GM21717 (cell line): ENCODE measurements around the gene DDX31.

ENCODE experiments used
- ATAC-seq: cut with Tn5 transposase; IDR thresholded peaks from one replicate; pipeline ENCODE4 v1.9.1; 2021; ENCODE audit warnings: mild to moderate bottlenecking, moderate library complexity; ENCODE audit not compliant: unreplicated experiment

The DDX31 gene

GRCh38 chr9:132674485-132674884, 4.7 kb upstream of the DDX31 start:
- ATAC-seq, result no peak

- ATAC-seq, result no peak
Observed at GRCh38 chr9:132673355-132673754, 3.6 kb upstream of the DDX31 start.

- ATAC-seq, result no peak
Observed at GRCh38 chr9:132672413-132672690, 2.6 kb upstream of the DDX31 start.

GRCh38 chr9:132671620-132672412, 2.0 kb upstream of the DDX31 start:
- ATAC-seq, result no peak

- peak; percentile 53 for ATAC-seq
Observed at GRCh38 chr9:132670457-132671391, 941 bp upstream of the DDX31 start, which contains the start of gene GTF3C4. GTF3C4 (plus strand) TSS chr9:132670464; CDS start chr9:132670599, 135 bp downstream.

- ATAC-seq, result no peak
Observed at GRCh38 chr9:132669319-132669697, 475 bp downstream of the DDX31 start.

- no peak for ATAC-seq
Observed at GRCh38 chr9:132663851-132664250, 5.9 kb downstream of the DDX31 start.

GRCh38 chr9:132663117-132663516, 6.7 kb downstream of the DDX31 start:
- ATAC-seq, result no peak

GRCh38 chr9:132662152-132662945, 7.4 kb downstream of the DDX31 start:
- ATAC-seq, result no peak

GRCh38 chr9:132656299-132656698, 13.5 kb downstream of the DDX31 start:
- ATAC-seq, result no peak

- no peak for ATAC-seq
Observed at GRCh38 chr9:132651259-132651658, 18.5 kb downstream of the DDX31 start.

- no peak for ATAC-seq
Observed at GRCh38 chr9:132648685-132649084, 21.1 kb downstream of the DDX31 start.

GRCh38 chr9:132648283-132648682, 21.5 kb downstream of the DDX31 start:
- no peak for ATAC-seq

- ATAC-seq, result no peak
Observed at GRCh38 chr9:132647806-132648205, 22.0 kb downstream of the DDX31 start.

GRCh38 chr9:132647355-132647754, 22.4 kb downstream of the DDX31 start:
- ATAC-seq, result no peak

GRCh38 chr9:132646726-132647125, 23.1 kb downstream of the DDX31 start:
- no peak for ATAC-seq

- ATAC-seq, result no peak
Observed at GRCh38 chr9:132645711-132646110, 24.1 kb downstream of the DDX31 start.

- ATAC-seq, result no peak
Observed at GRCh38 chr9:132645306-132645705, 24.5 kb downstream of the DDX31 start.

GRCh38 chr9:132644251-132644650, 25.5 kb downstream of the DDX31 start:
- no peak for ATAC-seq

GRCh38 chr9:132641216-132641615, 28.6 kb downstream of the DDX31 start:
- ATAC-seq, result no peak

GRCh38 chr9:132639322-132639721, 30.5 kb downstream of the DDX31 start:
- ATAC-seq, result no peak
